Aorta (tissue), 5 donors: ENCODE data around the gene ITGAX. TPM values are rescaled to one million over a fixed set of nuclear protein-coding genes. Genes with fewer than 3 reads are reported as not detected.
A peak's percentile ranks its signal among the peaks of the same experiment; 100 is the strongest.

ENCODE experiments used
- ATAC-seq: fragments of 200-7000 bp; cut with Tn5 transposase; one replicate; pipeline ENCODE4 v1.9.1; 2022; ENCODE audit warnings: moderate library complexity; ENCODE audit not compliant: low FRiP score
- DNase-seq, 2 donors: peaks; one replicate each; pipeline ENCODE4 v3.0.0-alpha.2; 2020
- H3K27ac ChIP-seq, 2 donors: one replicate each; pipeline ENCODE4 v1.5.1; 2013; ENCODE audit warnings: low read length in 2 of 2, mild to moderate bottlenecking in 2 of 2, moderate library complexity in 2 of 2, control low read depth in 1 of 2, inconsistent platforms in 1 of 2, low read depth in 1 of 2
- H3K27me3 ChIP-seq, 2 donors: one replicate each; pipeline ENCODE4 v1.6.1; 2013; ENCODE audit warnings: control low read depth in 1 of 2, low read length in 1 of 2, mild to moderate bottlenecking in 1 of 2, moderate library complexity in 1 of 2; ENCODE audit not compliant: insufficient read depth in 2 of 2, control insufficient read depth in 1 of 2
- H3K36me3 ChIP-seq, 2 donors: one replicate each; pipeline ENCODE4 v1.6.1; 2013; ENCODE audit warnings: control low read depth in 1 of 2, low read length in 1 of 2, mild to moderate bottlenecking in 1 of 2; ENCODE audit not compliant: insufficient read depth in 2 of 2, control insufficient read depth in 1 of 2
- H3K4me1 ChIP-seq, 2 donors: one replicate each; pipeline ENCODE4 v1.6.1; 2013; ENCODE audit warnings: low read length in 2 of 2, control low read depth in 1 of 2, mild to moderate bottlenecking in 1 of 2, moderate library complexity in 1 of 2; ENCODE audit not compliant: insufficient read depth in 2 of 2, control insufficient read depth in 1 of 2
- H3K4me3 ChIP-seq, 2 donors: one replicate each; pipeline ENCODE4 v1.5.1; 2013; ENCODE audit warnings: low read length in 2 of 2, control low read depth in 1 of 2, mild to moderate bottlenecking in 1 of 2
- H3K9me3 ChIP-seq: one replicate; pipeline ENCODE4 v1.6.1; 2013; ENCODE audit warnings: mild to moderate bottlenecking, low read length; ENCODE audit not compliant: control insufficient read depth
- WGBS, 2 donors: extraction: QIAGEN DNeasy Blood & Tissue Kit; methylation state at CpG; one replicate each; pipeline ENCODE4 v1.1.7; 2013; 5-methylcytosine and 5-hydroxymethylcytosine counted together
- intact Hi-C, 2 donors: fragments of 100-400 bp; cut with DNase I; formaldehyde crosslinking; loops; one replicate each; pipeline versions ENCODE4 v1.14.2 to v1.15.0; 2022
- polyA plus RNA-seq, 2 donors: library from polyadenylated mRNA; stranded (reverse); fragments of 200-250 nt; gene quantifications; one replicate each; pipeline ENCODE4 v1.2.3, GENCODE V29; 2013
- total RNA-seq, 2 donors: library from RNA; stranded (reverse); fragmentation: NEBNext Ultra II Directional; extraction: Animal tissue kit (Norgen Biotek cat#: 25700); gene quantifications; one replicate each; pipeline ENCODE4 v1.2.1, GENCODE V29; 2021
- donor health status: healthy with polysubstance abuse.
- donor health status: Bipolar disorder and iron deficiency.
- donor health status: DM: no; HTN: no; CAD: no.
- donor health status: DM: no; HTN: no; CAD: no.
- donor health status: DM: yes; HTN: yes; CAD: no.

ITGAX gene
- total and polyA plus RNA-seq, 4 donors = 0.79 to 27.0 (median 15.1) TPM

DNA sequence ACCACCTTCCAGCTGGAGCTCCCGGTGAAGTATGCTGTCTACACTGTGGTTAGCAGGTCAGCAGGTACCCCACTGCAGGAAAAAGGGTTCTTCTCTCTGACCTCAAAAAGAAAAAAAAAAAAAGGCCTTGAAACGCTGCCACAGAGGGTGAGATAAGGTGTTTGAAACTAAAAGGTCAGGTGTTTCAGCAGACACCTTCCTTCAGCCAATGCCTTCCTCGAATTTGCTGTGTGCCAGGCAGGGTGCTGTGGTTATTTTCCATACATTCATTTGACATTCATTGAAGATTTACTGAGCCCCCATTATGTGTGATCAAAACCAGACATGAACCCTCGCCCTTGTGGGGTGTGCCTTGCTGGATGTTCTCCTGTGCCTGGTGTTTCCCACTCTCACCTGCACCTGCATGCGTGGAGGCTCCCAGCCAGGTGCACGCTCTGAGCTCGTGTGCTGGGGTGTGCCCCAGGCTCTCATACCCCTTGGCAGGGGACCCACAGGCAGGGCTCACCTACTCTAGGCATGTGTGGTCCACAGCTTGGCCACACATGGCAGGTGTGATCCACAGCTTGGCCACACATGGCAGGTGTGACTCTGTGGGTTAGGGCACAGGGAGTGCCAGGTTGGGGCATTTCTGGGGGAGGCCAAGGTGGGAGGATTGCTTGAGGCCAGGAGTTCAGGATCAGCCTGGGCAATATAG is 22.4 kb downstream of the ITGAX start:
- WGBS, 2 donors = 71 to 75% methylated on average over 7 of the region's 7 CpGs
- no peaks in the 10 kb centered on the region for H3K4me1 ChIP-seq
- ATAC-seq (no peak), DNase-seq (peak in 1 of 2 donors; percentile 41)
- intact Hi-C loops = no loop called here
- no peaks in the 10 kb centered on the region for H3K9me3 ChIP-seq
- no peak overlapping the region for H3K4me3 ChIP-seq
- H3K36me3 ChIP-seq = no peaks in the 10 kb centered on the region
- no peak overlapping the region for H3K27ac ChIP-seq
- peaks cover 0 to 1% of the 10 kb centered on the region in 2 donors for H3K27me3 ChIP-seq

DNA sequence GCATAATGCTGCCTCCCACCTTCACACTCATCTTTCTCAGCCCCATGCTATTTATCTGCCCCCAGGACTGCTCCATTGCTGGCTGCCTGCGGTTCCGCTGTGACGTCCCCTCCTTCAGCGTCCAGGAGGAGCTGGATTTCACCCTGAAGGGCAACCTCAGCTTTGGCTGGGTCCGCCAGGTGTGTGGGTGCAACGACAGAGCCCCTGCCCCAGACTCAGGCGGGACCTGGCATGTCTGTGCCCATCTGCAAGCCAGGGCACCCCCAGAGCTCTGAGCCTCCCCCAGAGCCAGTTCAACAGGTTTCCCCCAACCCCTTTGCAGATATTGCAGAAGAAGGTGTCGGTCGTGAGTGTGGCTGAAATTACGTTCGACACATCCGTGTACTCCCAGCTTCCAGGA is 25.2 kb downstream of the ITGAX start:
- 69 to 75% methylated on average over 12 of the region's 12 CpGs for WGBS, 2 donors
- Histone ChIP-seq H3K4me3 (no peak overlapping the region), H3K9me3 (no peaks in the 10 kb centered on the region), H3K4me1 (no peaks in the 10 kb centered on the region), H3K36me3 (no peaks in the 10 kb centered on the region), H3K27ac (no peak overlapping the region), H3K27me3 (no peaks in the 10 kb centered on the region)
- DNase-seq (peak in 1 of 2 donors; percentile 62), ATAC-seq (no peak)
- intact Hi-C loops = no loop called here

GRCh38 chr16:31382485-31383161 is 27.6 kb downstream of the ITGAX start:
- no peaks in the 10 kb centered on the region for H3K27me3 ChIP-seq
- DNase-seq = peak; percentile 79 to 85

DNA sequence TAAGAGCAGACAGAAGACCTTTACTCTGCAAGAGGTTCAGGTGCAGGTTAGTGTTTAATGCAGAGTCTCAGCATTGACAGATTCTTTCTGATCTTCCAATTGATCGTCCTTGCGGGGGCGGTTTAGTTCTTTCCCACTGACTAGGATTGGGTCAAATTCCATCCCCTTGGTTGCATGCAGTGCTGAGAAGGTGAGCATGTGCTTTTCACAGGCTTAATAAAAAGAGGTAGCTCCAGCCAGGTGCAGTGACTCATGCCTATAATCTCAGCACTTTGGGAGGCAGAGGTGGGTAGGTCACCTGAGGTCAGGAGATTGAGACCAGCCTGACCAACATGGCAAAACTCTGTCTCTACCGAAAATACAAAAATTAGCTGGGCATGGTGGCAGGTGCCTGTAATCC is 30.7 kb downstream of the ITGAX start:
- no peak overlapping the region for H3K27ac ChIP-seq
- H3K9me3 ChIP-seq = no peaks in the 10 kb centered on the region
- intact Hi-C loops = no loop called here
- H3K36me3 ChIP-seq = no peaks in the 10 kb centered on the region
- no peak overlapping the region for H3K4me3 ChIP-seq
- H3K27me3 ChIP-seq = no peaks in the 10 kb centered on the region
- DNase-seq (peak in 1 of 2 donors; percentile 1), ATAC-seq (no peak)
- 86 to 90% methylated on average over 4 of the region's 4 CpGs for WGBS, 2 donors
- no peaks in the 10 kb centered on the region for H3K4me1 ChIP-seq

More at GRCh38 chr16:31382485-31383161, 27.6 kb downstream of the ITGAX start:
- 19 to 23% methylated on average over 14 of the region's 14 CpGs for WGBS, 2 donors
- intact Hi-C loops = no loop called here
- Histone ChIP-seq H3K9me3 (no peaks in the 10 kb centered on the region), H3K4me1 (no peaks in the 10 kb centered on the region), H3K27ac (no peak overlapping the region), H3K4me3 (no peak overlapping the region), H3K36me3 (no peaks in the 10 kb centered on the region)
- ATAC-seq = no peak

DNA sequence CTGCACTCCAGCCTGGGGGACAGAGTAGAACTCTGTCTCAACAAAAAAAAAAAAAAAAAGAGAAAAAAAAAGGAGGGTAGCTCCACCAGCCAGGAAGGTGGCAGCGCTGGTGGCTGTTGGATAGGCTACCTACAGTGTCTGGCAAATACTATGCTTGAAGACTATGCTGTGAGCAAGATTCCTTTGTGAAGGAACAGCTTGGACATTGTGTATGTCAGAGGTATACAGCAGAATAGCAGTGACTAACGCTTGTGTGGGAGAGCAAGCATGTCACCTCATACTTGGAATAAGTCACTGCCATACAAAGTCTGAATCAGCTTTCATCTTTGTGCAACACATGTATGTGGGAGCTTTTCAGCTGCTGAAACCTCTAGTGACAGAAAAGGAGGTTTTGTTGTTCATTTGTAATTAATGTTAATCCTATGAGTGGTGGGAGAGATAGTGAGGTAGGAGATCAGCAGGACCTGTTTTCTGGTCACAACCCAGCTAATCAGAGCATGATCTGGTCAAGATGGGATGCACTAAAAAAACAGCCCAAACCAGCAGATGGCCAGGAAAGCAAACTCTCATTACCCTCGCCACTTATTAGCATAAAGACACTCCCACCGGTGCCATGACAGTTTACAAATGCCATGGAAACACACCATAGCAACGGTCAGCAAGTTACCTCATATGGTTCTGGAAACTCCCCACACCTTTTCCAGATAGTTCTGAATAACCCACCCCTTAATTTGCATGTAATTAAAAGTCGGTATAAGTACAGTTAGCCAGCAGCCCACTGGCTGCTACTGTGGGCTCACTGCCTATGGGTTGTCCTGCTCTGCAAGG is 31.4 kb downstream of the ITGAX start:
- Histone ChIP-seq H3K36me3 (no peaks in the 10 kb centered on the region), H3K27ac (no peak overlapping the region), H3K27me3 (no peaks in the 10 kb centered on the region), H3K4me3 (no peak overlapping the region), H3K9me3 (no peaks in the 10 kb centered on the region), H3K4me1 (no peaks in the 10 kb centered on the region)
- DNase-seq = peak in 1 of 2 donors; percentile 24
- 57 to 58% methylated on average over 6 of the region's 6 CpGs for WGBS, 2 donors
- intact Hi-C loops = no loop called here
- no peak for ATAC-seq

GRCh38 chr16:31388535-31388934 is 33.6 kb downstream of the ITGAX start:
- ATAC-seq (no peak), DNase-seq (peak in 1 of 2 donors; percentile 2)
- Histone ChIP-seq H3K4me3 (no peak overlapping the region), H3K27ac (no peak overlapping the region), H3K27me3 (no peaks in the 10 kb centered on the region), H3K9me3 (no peaks in the 10 kb centered on the region), H3K36me3 (no peaks in the 10 kb centered on the region), H3K4me1 (no peaks in the 10 kb centered on the region)
- intact Hi-C loops = no loop called here
- 53 to 54% methylated on average over 2 of the region's 2 CpGs for WGBS, 2 donors

- intact Hi-C loops = no loop called here
- ATAC-seq = no peak
- Histone ChIP-seq H3K4me3 (no peak overlapping the region), H3K27ac (no peak overlapping the region), H3K9me3 (no peaks in the 10 kb centered on the region), H3K27me3 (no peaks in the 10 kb centered on the region), H3K36me3 (no peaks in the 10 kb centered on the region), H3K4me1 (no peaks in the 10 kb centered on the region)
- WGBS, 2 donors = 56 to 58% methylated on average over 6 of the region's 6 CpGs
- DNase-seq = peak in 1 of 2 donors; percentile 17
Observed at GRCh38 chr16:31390504-31391041, 35.6 kb downstream of the ITGAX start.

GRCh38 chr16:31393056-31393455 is 38.1 kb downstream of the ITGAX start, which contains the start of gene ITGAD:
Gene ITGAD, plus strand, starts transcription at chr16:31393335. Its CDS starts 26 bp downstream, at chr16:31393361.
- H3K36me3 ChIP-seq = no peaks in the 10 kb centered on the region
- H3K27ac ChIP-seq = no peak within 1 kb of the TSS
- H3K4me3 ChIP-seq = no peak within 1 kb of the TSS
- no peaks in the 10 kb centered on the region for H3K9me3 ChIP-seq
- H3K27me3 ChIP-seq = no peaks in the 10 kb centered on the region
- H3K4me1 ChIP-seq = no peaks in the 10 kb centered on the region
- DNase-seq (peak; percentile 24 to 62), ATAC-seq (no peak)
- intact Hi-C loops = no loop called here
- WGBS, 2 donors = 55 to 59% methylated on average over 5 of the region's 5 CpGs
